Measurements from ENCODE around the gene CD48.

Gene CD48

DNA sequence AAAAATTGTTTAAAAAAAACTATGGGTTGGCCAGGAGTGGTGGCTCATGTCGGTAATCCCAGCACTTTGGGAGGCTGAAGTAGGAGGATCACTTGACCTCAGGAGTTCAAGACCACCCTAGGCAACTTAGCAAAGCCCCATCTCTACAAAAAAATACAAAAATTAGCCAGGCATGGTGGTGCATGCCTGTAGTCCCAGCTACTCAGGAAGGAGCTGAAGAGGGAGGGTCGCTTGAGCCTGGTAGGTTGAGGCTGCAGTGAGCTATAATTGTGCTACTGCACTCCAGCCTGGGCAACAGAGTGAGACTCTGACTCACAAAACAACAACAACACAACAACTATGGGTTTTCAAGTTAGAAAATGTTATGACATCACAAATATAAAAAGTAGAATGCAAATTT, 43.8 kb upstream of the CD48 start:
- H3K4me3 ChIP-seq (ENCODE audit: control insufficient read depth, low read depth, low read length), result no peak overlapping the region
- DNase-seq (ENCODE audit: low read depth), result no peak
- TF ChIP-seq, protein P1, sequence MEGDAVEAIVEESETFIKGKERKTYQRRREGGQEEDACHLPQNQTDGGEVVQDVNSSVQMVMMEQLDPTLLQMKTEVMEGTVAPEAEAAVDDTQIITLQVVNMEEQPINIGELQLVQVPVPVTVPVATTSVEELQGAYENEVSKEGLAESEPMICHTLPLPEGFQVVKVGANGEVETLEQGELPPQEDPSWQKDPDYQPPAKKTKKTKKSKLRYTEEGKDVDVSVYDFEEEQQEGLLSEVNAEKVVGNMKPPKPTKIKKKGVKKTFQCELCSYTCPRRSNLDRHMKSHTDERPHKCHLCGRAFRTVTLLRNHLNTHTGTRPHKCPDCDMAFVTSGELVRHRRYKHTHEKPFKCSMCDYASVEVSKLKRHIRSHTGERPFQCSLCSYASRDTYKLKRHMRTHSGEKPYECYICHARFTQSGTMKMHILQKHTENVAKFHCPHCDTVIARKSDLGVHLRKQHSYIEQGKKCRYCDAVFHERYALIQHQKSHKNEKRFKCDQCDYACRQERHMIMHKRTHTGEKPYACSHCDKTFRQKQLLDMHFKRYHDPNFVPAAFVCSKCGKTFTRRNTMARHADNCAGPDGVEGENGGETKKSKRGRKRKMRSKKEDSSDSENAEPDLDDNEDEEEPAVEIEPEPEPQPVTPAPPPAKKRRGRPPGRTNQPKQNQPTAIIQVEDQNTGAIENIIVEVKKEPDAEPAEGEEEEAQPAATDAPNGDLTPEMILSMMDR (IDR thresholded peaks at IDR 0.05; ENCODE audit: control insufficient read depth, insufficient read depth, low read depth, low read length, missing control alignments), result no peak

DNA sequence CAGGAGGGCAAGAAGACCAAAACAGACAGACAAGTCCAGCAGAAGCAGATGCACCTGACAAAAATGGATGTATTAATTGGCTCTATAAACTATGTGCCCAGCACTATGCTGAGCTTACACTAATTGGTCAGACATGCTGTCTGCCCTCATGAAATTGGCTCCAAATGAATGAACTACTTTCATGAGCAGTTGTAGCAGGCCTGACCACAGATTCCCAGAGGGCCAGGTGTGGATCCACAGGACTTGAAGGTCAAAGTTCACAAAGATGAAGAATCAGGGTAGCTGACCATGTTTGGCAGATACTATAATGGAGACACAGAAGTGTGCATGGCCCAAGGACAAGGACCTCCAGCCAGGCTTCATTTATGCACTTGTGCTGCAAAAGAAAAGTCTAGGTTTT, 42.0 kb upstream of the CD48 start:
- TF ChIP-seq, protein P1 (IDR thresholded peaks at IDR 0.05; ENCODE audit: control insufficient read depth, insufficient read depth, low read depth, low read length, missing control alignments), result no peak
- no peak for DNase-seq (ENCODE audit: low read depth)
- H3K4me3 ChIP-seq (ENCODE audit: control insufficient read depth, low read depth, low read length), result no peak overlapping the region

DNA sequence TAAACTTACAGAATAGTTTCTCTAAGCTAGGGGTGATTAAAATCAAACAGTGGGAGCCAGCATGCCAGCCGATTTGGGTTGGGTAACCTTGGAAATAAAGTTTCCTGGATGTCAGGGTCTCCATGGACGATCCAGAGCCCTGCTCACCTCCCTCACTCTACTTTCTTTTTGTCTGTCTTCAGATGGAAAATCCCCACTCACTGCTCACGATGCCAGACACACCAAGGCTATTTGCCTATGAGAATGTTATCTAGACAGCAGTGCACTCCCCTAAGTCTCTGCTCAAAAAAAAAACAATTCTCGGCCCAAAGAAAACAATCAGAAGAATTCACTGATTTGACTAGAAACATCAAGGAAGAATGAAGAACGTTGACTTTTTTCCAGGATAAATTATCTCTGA, 41.3 kb upstream of the CD48 start:
- TF ChIP-seq, protein P1 (IDR thresholded peaks at IDR 0.05; ENCODE audit: control insufficient read depth, insufficient read depth, low read depth, low read length, missing control alignments), result no peak
- DNase-seq (ENCODE audit: low read depth), result no peak
- H3K4me3 ChIP-seq (ENCODE audit: control insufficient read depth, low read depth, low read length), result no peak overlapping the region

DNA sequence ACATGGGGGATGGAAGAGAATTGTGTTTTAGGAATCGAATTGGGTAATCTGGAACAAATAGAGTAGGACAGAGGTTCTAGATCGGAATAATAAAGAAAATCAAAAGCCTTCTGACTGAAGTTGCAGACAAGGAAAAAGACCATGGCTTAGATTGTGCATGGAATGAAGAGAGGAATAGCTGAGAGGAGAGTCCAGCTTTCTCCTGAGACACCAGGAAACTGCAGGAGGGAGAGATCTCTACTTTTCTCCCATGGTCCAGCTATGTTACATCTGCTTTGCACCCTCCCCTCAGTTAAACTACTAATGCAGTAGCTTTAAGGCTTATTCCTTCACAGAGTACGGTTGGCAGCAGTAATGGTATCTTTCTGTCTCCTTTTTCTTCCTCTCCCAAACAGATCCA, 40.8 kb upstream of the CD48 start:
- TF ChIP-seq, protein P1 (IDR thresholded peaks at IDR 0.05; ENCODE audit: control insufficient read depth, insufficient read depth, low read depth, low read length, missing control alignments), result no peak
- no peak overlapping the region for H3K4me3 ChIP-seq (ENCODE audit: control insufficient read depth, low read depth, low read length)
- no peak for DNase-seq (ENCODE audit: low read depth)

DNA sequence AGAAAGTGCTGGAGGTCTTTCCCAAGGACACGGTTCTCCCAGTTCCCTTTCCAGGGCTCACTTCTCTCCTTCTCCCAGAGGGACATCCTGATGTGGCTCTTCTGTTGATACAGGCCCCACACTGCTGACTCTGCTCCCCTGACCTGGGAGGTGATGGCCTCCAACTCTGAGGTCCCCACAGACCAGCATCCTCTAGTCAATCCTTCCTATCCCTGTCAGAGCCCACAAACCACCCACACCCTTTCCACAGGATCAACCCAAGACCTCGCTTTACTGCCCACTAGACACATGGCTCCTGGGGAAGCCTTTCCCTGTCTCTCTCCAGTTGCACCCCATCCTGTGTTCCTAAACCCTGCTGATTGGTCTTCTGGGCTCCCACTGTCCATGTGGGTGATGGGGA, 39.0 kb upstream of the CD48 start:
- H3K4me3 ChIP-seq (ENCODE audit: control insufficient read depth, low read depth, low read length), result no peak overlapping the region
- TF ChIP-seq, protein P1 (IDR thresholded peaks at IDR 0.05; ENCODE audit: control insufficient read depth, insufficient read depth, low read depth, low read length, missing control alignments), result no peak
- no peak for DNase-seq (ENCODE audit: low read depth)

DNA sequence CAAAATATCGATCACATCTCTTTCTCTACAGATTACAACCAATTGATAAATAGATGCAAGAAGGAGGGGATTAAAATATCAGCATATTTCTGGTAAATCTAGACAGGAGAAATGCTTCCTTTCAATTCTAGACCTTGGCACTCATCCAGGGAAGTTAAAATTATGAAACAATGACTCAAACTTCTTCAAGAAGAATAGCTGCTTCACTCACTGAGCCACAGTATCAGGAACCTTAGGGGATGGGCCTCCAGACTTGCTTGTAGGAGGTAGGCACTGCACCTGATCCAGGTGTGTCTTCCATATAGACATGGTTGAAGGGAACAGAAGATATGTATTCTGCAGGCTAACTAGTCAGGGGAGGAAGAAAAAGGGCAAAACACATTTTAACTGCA, 37.3 kb upstream of the CD48 start:
- TF ChIP-seq, protein P1 (IDR thresholded peaks at IDR 0.05; ENCODE audit: control insufficient read depth, insufficient read depth, low read depth, low read length, missing control alignments), result no peak
- no peak overlapping the region for H3K4me3 ChIP-seq (ENCODE audit: control insufficient read depth, low read depth, low read length)
- DNase-seq (ENCODE audit: low read depth), result no peak

Data from AG09309 (cell line).